MCF 10A (cell line): ENCODE measurements around the gene PPM1L. TPM values are rescaled to one million over a fixed set of nuclear protein-coding genes. Genes with fewer than 3 reads are reported as not detected.
A peak's percentile ranks its signal among the peaks of the same experiment; 100 is the strongest.

Source experiments
- BruUV-seq: library from RNA; stranded (reverse); fragments of 400-500 nt; replicated peaks from 2 replicates; lab custom pipeline; 2021; lab: Mats Ljungman, UMichigan
- CTCF ChIA-PET: fragments of 300-600 bp; sonication (Branson Sonifier 250); formaldehyde crosslinking; extraction: SDS; loops from one replicate; lab custom pipeline; 2021; ENCODE audit warnings: antibody characterized with exemption, inconsistent platforms; lab: Yijun Ruan, JAX
- POLR2A ChIA-PET: fragments of 300-600, 350-650 bp; sonication (Branson Sonifier 250); formaldehyde crosslinking; extraction: SDS; loops from one replicate; lab custom pipeline; 2020; ENCODE audit warnings: antibody characterized with exemption, inconsistent platforms; lab: Yijun Ruan, JAX
- DNase-seq: peaks from one replicate; pipeline ENCODE4 v3.0.0-alpha.2; 2018; ENCODE audit not compliant: unreplicated experiment
- H3K27ac Mint-ChIP-seq: one replicate; pipeline ENCODE4 v1.8.0; 2022; ENCODE audit warnings: mild to moderate bottlenecking, low read depth, mixed read lengths; ENCODE audit not compliant: unreplicated experiment
- H3K27me3 Mint-ChIP-seq: one replicate; pipeline ENCODE4 v1.8.0; 2022; ENCODE audit warnings: mixed read lengths; ENCODE audit not compliant: insufficient read depth, unreplicated experiment
- H3K36me3 Mint-ChIP-seq: one replicate; pipeline ENCODE4 v1.8.0; 2022; ENCODE audit warnings: mild to moderate bottlenecking, moderate library complexity, mixed read lengths; ENCODE audit not compliant: insufficient read depth, unreplicated experiment
- H3K4me1 Mint-ChIP-seq: one replicate; pipeline ENCODE4 v1.8.0; 2022; ENCODE audit warnings: mixed read lengths; ENCODE audit not compliant: insufficient read depth, unreplicated experiment
- H3K4me3 Mint-ChIP-seq: one replicate; pipeline ENCODE4 v1.8.0; 2022; ENCODE audit warnings: mild to moderate bottlenecking, moderate library complexity, mixed read lengths; ENCODE audit not compliant: unreplicated experiment
- H3K9me3 Mint-ChIP-seq: one replicate; pipeline ENCODE4 v1.8.0; 2022; ENCODE audit warnings: mixed read lengths; ENCODE audit not compliant: unreplicated experiment
- intact Hi-C: fragments of 100-400 bp; cut with micrococcal nuclease; formaldehyde crosslinking; loops from 2 replicates; pipeline ENCODE4 v1.14.1; 2022
- total RNA-seq: library from RNA; stranded (reverse); gene quantifications from 2 replicates; pipeline ENCODE4 v1.2.3, GENCODE V29; 2022
- TF ChIP-seq, protein P1 (sequence below): fragments of 200-600 bp; IDR thresholded peaks from one replicate; pipeline ENCODE4 v1.8.0; 2022; ENCODE audit warnings: antibody characterized with exemption, mild to moderate bottlenecking; ENCODE audit not compliant: unreplicated experiment

Gene PPM1L
- total RNA-seq, 1 experiment from 2014 or later: 2.1 TPM

DNA sequence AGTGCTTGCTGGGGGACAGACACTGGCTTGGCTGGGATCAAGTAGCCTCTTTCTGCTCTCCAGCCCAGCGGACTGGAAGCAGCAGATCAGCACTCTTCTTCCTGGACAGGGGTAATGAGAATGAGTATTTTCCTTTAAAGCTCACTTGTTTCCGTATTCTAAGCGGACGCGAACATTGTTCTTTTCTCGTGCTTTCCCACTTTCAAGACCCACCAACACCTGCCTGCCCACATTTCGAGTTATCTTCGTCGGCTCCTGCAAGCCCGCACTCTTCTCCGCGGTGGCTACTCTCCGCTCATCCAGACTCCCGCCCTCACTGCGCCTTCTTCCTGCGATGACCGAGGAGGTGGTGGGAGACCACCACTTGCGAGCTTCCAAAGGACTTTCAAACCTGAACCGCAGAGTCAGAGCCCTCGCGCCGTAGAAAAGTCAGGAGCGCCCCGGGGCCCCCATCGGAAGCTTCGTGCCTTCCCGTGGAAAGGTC, 1.6 kb upstream of the PPM1L start:
- intact Hi-C loops: loop anchor here (2.0 to 10.0 kb wide), 3 partner anchors 80 to 188 kb away; partner anchors contain the start of gene ARL14
- TF ChIP-seq, protein P1, sequence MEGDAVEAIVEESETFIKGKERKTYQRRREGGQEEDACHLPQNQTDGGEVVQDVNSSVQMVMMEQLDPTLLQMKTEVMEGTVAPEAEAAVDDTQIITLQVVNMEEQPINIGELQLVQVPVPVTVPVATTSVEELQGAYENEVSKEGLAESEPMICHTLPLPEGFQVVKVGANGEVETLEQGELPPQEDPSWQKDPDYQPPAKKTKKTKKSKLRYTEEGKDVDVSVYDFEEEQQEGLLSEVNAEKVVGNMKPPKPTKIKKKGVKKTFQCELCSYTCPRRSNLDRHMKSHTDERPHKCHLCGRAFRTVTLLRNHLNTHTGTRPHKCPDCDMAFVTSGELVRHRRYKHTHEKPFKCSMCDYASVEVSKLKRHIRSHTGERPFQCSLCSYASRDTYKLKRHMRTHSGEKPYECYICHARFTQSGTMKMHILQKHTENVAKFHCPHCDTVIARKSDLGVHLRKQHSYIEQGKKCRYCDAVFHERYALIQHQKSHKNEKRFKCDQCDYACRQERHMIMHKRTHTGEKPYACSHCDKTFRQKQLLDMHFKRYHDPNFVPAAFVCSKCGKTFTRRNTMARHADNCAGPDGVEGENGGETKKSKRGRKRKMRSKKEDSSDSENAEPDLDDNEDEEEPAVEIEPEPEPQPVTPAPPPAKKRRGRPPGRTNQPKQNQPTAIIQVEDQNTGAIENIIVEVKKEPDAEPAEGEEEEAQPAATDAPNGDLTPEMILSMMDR: no peak
- Mint-ChIP-seq H3K4me1 (peaks cover 13% of the 10 kb centered on the region), H3K27ac (peak overlapping the region; percentile 87), H3K36me3 (peaks cover 6% of the 10 kb centered on the region), H3K4me3 (peak overlapping the region; percentile 95), H3K9me3 (no peaks in the 10 kb centered on the region), H3K27me3 (no peaks in the 10 kb centered on the region)
- ChIA-PET CTCF (interaction anchor here (0.6 to 1.6 kb wide), 5 partner anchors 36 to 153 kb away, joined by 3 to 4 read pairs (median 3); no protein-coding TSS in a partner anchor), POLR2A (interaction anchor here (0.7 to 4.9 kb wide), 19 partner anchors 29 to 467 kb away, joined by 3 to 31 read pairs (median 4); partner anchors contain the start of genes ARL14 and NMD3)
- BruUV-seq: TSS peak; percentile 71
- peak; percentile 46 for DNase-seq

DNA sequence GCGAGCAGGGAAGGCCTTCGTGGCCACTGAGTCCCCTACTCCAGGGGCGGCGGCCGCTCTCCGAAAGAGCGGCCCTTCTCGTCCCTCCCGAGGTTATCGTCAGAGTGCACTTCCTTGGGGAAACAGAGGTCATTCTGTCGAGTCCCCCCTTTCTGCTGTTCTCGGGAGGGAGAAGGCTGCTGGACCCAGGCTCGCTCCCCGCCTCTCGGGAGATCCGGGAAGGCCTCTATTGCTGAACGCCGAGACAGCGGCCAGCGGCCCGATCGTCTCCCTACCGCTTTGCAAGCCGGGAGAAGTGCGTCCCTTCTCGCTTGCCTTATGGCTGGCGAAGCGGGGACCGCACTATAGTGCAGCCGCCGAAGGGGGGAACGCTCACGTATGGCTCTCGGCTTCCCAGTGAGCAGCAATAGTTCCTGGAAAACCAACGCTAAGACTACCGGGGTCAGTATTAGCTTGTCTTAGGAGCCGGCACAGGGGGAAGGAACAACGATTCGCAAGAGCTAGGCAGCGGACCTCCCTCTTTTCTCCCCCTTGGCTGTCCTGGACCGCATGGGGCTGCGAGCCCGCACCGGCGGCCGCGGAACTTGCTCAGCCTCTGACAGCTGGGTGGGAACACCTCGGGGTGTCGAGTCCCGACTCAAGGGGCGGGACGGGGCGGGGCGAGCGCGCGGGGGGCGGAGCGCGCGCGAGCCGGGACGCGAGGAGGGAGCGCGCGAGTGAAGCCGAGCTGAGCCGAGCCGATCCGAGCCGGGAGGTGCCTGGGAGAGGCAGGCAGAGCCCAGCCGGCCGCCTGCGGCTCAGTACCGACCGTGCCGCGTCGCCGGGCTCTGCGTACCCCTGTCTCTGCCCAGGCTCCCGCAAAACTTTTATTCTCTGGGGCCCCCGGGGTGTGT, 930 bp upstream of the PPM1L start:
- Mint-ChIP-seq H3K27ac (peak overlapping the region; percentile 87), H3K4me1 (peaks cover 13% of the 10 kb centered on the region), H3K27me3 (no peaks in the 10 kb centered on the region), H3K4me3 (peak overlapping the region; percentile 95), H3K36me3 (peaks cover 6% of the 10 kb centered on the region), H3K9me3 (no peaks in the 10 kb centered on the region)
- no TSS peak for BruUV-seq
- DNase-seq: peak; percentile 93
- ChIA-PET POLR2A (interaction anchor here (0.7 to 4.9 kb wide), 27 partner anchors 9 to 666 kb away, joined by 3 to 31 read pairs (median 4); partner anchors contain the start of genes ARL14 and NMD3), CTCF (interaction anchor here (0.7 to 1.6 kb wide), 6 partner anchors 37 to 306 kb away, joined by 3 to 4 read pairs (median 3); no protein-coding TSS in a partner anchor)
- intact Hi-C loops: loop anchor here (2.0 to 10.0 kb wide), 4 partner anchors 47 to 188 kb away; partner anchors contain the start of gene ARL14
- TF ChIP-seq, protein P1: no peak

DNA sequence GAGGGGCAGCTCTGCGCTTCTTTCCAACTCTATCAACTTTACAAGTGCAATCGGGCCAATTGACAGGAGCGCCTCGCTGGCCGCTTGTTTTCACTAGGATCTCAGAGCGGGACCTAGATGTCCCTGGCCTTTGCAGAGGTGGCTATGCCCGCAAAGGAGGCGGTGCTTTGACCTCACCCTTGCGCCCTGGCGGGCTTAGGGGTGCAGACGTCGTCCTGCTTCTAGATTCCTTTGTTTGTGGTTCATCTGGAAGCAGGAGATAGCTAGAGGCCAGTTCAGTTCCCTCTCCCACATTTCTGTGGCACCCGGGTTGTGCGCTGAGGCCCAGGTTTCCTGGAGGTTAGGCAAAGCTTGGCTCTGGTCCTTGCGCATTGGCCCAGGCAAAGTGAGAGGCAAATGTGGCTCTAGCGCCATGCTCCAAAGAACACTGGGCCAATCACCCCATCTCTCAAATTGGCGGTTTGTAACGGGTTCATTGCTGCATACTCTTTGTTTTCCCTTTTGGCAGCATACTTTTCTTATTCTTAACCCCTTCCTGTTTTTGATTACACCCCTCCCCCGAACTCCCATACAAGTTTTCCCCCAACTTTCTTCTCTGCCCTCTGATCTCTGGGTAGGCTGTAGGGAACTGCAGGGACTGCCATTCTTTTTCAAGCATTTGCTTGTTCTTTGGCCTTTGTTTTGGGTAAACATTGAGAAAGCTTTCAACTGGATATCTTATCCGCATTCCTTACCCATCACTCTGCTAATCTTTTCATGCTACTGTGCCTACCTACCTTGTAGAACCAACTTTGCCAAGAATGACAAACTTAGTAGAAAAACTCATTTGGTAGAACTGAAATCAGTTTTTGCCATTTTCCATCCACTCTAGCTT, 1.4 kb downstream of the PPM1L start:
- ChIA-PET CTCF (interaction anchor here (0.6 to 5.6 kb wide), 10 partner anchors 23 to 952 kb away, joined by 3 to 38 read pairs (median 4); no protein-coding TSS in a partner anchor), POLR2A (interaction anchor here (0.6 to 4.9 kb wide), 12 partner anchors 9 to 199 kb away, joined by 3 to 31 read pairs (median 4); no protein-coding TSS in a partner anchor)
- peak overlapping the region; percentile 95 for H3K4me3 Mint-ChIP-seq
- no peaks in the 10 kb centered on the region for H3K9me3 Mint-ChIP-seq
- no peak for DNase-seq
- TF ChIP-seq, protein P1: no peak
- peaks cover 13% of the 10 kb centered on the region for H3K4me1 Mint-ChIP-seq
- no TSS peak for BruUV-seq
- peaks cover 6% of the 10 kb centered on the region for H3K36me3 Mint-ChIP-seq
- intact Hi-C loops: loop anchor here (5.0 to 10.0 kb wide), 2 partner anchors 45 to 83 kb away; partner anchors contain the start of gene ARL14
- no peaks in the 10 kb centered on the region for H3K27me3 Mint-ChIP-seq
- no peak overlapping the region for H3K27ac Mint-ChIP-seq
